Vagina (tissue), 2 donors: ENCODE results near the gene ASB5.

Experiments used
- CTCF ChIP-seq, 3 experiments: fragments of 450-650 bp in 2 of 3; fragments of 200-600 bp in 1 of 3; sonication (generic) in 1 of 3; IDR thresholded peaks; one replicate each; pipeline ENCODE4 v1.5.1; 2017 to 2019; ENCODE audit warnings: antibody characterized with exemption in 3 of 3, mild to moderate bottlenecking in 2 of 3, moderate library complexity in 2 of 3
- POLR2A ChIP-seq, 2 donors: fragments of 450-650 bp; IDR thresholded peaks; one replicate each; pipeline ENCODE4 v1.6.1; 2017; ENCODE audit warnings: antibody characterized with exemption in 2 of 2, mild to moderate bottlenecking in 2 of 2, moderate library complexity in 2 of 2
- POLR2AphosphoS5 ChIP-seq, 2 donors: sonication (generic); formaldehyde crosslinking; IDR thresholded peaks; one replicate each; pipeline ENCODE4 v1.9.0; 2017; ENCODE audit warnings: antibody characterized with exemption in 2 of 2, mild to moderate bottlenecking in 2 of 2, low read depth in 1 of 2; ENCODE audit not compliant: insufficient read depth in 1 of 2

- TF ChIP-seq CTCF (IDR thresholded peaks at IDR 0.05): no peak
- TF ChIP-seq POLR2AphosphoS5 (IDR thresholded peaks at IDR 0.05; ENCODE audit: insufficient read depth in 1 of 2, low read depth in 1 of 2): no peak
- TF ChIP-seq POLR2A (IDR thresholded peaks at IDR 0.05): no peak
Observed at GRCh38 chr4:176193938-176194337, 75.1 kb downstream of the ASB5 start.
